HG03565 (cell line): ENCODE data around the gene UTF1.

Experiments
- ATAC-seq: cut with Tn5 transposase; IDR thresholded peaks from one replicate; pipeline ENCODE4 v1.9.1; 2021; ENCODE audit warnings: mild to moderate bottlenecking, moderate library complexity; ENCODE audit not compliant: unreplicated experiment

UTF1 gene, protein sequence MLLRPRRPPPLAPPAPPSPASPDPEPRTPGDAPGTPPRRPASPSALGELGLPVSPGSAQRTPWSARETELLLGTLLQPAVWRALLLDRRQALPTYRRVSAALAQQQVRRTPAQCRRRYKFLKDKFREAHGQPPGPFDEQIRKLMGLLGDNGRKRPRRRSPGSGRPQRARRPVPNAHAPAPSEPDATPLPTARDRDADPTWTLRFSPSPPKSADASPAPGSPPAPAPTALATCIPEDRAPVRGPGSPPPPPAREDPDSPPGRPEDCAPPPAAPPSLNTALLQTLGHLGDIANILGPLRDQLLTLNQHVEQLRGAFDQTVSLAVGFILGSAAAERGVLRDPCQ

DNA sequence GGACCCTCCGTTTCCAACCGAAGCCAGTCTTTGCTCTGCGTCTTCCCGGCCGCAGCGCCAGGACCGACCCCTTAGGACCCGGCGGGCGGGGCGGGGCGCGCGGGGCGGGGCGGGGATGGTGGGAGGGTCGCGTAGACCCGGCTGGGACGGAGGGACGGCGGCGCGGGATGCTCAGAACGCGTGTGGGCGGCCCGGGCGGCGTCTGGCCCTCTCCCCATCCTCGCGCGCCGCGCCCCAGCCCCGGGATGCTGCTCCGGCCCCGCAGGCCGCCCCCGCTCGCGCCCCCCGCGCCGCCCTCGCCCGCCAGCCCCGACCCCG lies at the start of gene UTF1:
UTF1 (plus strand) TSS at position 174 of the 318 bp plus-strand sequence; CDS start at position 246, 72 bp downstream.
- ATAC-seq: no peak

DNA sequence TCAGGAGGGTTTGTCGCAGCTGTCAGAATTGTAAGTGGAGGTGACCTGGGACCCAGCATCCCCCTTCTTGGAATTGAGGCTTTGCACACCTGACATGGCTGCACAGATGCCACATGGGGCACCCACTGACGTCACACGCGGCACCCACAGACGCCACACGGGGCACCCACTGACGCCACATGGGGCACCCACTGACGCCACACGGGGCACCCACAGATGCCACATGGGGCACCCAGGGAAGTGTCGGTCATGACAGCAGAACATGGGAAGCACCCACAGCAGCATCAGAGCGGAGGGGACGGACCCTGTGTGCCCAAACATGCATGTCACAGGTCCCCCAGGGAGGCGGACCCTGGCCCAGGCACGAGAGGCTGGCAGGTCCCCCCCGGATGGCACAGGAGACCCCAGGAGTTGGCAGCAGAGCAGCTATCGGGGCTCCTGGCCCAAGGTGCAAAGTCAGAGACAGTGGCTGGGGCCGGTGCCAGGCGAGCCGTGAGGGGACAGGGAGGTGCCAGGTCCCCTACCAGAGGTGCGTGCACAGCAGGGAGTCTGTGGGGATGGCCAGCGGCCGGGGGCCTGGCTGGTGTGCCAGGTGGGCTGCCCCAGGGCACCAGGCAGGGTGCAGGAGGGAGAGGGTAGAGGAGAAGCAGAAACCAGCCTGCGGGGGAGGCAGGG lies 48.9 kb upstream of the UTF1 start:
- no peak for ATAC-seq

DNA sequence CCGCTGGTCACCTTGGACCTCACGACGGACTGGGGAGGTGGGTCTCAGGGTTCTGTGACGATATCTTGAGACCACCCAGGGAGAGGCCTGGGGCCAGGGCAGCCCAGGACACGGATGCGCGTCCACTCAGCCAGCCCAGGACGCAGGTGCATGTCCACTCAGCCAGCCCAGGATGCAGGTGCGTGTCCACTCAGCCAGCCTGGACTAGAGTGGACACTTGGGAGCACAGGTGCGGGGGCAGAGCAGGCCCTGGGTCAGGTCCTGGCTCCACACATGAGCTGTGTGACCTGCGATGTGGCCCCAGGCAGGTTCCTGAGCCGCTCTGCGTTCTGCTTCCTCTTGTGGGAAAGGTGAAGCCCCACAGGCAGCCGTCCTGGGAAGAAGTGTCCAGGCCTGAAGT lies 47.8 kb upstream of the UTF1 start:
- no peak for ATAC-seq

DNA sequence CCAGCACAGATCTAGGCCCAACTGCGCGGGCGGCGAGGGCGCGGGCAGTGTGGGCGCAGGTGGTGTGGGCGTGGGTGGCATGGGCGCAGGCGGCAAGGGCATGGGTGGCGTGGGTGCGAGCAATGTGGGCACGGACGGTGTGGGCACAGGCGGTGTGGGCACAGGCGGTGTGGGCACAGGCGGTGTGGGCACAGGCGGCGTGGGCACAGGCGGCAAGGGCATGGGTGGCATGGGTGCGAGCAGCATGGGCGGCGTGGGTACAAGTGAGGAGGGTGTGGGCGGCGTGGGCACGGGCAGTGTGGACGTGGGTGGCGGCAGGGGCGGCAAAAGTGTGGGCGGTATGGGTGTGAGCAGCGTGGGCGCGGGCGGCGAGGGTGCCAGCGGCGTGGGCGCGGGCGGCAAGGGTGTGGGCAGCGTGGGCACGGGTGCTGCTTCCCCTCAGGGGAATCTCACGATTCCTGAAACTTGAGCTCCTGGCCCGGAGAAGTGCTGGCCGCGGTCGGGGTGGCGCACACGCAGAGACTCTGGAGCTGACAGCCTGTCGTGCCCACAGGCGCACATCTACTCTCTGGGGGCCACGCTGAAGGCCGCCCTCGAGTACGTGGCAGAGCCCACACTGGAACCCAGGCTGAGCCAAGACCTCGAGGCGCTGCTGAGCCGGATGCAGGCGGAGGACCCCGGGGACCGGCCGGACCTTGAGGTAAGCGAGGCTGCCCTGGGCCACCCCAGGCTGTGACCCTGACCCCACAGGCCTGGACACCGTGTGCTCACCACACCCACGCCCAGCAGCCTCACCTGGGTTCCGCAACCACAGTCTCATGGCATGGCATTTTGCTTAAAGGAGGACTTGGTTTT lies 47.0 kb upstream of the UTF1 start:
- ATAC-seq: no peak

DNA sequence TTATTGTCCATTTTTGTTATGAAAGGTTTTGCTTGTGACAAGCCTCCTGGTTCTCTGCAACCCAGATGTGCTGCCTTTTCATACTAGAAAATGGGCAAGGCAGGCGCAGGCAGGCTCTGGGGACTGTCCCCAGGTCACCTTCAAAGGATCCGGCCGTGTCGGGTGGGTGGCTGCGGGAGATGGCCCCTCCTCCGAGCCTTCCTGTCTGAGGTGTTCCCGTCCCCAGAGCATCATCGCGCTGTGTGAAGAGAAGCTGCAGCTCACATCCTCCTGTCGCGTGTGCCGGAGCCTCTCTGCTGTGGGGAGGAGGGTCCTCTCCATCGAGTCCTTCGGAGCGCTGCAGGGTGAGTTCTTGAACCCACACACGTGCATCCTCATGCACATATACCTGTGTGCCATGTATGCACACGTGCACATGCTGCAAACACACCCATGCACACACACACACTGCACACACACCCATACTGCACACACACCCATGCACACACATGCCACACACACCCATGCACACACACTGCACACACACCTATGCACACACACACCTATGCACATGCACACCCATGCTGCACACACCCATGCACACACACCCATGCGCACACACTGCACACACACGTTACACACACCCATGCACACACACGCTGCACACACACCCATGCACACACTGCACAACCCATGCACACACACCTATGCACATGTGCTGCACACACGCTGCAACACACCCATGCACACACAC lies 46.2 kb upstream of the UTF1 start:
- ATAC-seq: no peak

DNA sequence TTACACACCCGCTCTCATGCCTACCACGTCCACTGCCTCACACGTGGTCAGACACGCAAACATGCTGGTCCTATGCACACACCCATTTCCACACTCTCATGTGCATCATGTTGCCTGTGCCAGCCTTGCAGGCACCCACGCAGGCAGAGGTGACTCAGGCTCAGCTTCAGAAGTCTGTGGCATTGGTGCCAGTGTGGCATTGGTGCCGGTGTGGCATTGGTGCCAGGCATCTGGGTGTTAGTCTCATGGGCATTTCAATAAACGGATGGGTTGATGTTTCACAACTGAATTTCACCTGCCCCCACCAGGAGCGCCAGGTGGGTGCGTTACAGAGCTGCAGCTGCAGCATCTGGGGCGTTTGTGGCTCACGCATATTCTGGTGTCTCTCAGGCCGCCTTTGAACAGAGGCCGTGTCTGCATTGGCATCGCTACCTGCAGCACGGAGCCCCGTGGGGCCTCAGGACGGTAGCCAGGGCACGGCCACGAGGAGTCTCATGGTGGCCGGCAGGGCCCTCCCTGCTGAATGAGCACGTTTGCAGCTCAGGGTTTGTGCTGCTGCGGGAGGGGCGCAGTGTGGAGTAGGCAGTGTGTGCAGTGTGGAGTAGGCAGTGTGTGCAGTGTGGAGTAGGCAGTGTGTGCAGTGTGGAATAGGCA lies 45.3 kb upstream of the UTF1 start:
- ATAC-seq: no peak

DNA sequence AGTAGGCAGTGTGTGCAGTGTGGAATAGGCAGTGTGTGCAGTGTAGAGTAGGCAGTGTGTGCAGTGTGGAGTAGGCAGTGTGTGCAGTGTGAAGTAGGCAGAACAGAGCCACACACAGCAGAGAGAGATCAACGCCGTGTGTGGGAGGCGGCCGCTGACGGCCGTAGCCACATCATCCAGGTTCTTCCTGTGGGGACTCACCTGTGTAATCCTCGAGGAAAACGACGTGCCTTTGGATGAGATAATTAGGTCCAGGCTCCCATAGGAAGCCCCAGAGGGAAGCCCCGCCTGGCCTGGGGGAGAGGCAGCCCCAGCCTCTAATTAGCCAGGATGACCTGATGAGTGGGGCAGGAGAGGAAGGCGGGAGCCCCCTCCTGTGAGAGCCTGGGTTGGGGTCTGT lies 44.6 kb upstream of the UTF1 start:
- no peak for ATAC-seq

DNA sequence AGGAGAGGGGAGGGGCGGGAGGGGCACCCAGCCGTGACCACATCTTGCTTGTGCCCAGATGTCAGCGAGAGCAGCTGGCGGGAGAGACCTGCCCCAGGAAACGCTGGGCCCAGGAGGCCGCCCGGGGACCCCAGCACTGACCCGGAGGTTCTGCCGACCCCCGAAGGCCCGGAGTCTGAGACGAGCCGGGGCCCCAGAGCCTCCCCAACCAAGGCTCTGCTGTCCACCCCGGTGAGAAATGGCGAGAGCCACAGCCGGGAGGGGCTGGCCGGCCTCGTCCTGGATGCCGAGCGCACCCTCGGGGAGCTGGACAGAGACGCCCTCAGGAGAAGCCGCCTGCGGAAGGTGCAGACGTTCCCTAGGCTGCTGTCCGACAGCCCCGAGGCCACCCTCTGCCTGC lies 44.1 kb upstream of the UTF1 start:
- no peak for ATAC-seq

DNA sequence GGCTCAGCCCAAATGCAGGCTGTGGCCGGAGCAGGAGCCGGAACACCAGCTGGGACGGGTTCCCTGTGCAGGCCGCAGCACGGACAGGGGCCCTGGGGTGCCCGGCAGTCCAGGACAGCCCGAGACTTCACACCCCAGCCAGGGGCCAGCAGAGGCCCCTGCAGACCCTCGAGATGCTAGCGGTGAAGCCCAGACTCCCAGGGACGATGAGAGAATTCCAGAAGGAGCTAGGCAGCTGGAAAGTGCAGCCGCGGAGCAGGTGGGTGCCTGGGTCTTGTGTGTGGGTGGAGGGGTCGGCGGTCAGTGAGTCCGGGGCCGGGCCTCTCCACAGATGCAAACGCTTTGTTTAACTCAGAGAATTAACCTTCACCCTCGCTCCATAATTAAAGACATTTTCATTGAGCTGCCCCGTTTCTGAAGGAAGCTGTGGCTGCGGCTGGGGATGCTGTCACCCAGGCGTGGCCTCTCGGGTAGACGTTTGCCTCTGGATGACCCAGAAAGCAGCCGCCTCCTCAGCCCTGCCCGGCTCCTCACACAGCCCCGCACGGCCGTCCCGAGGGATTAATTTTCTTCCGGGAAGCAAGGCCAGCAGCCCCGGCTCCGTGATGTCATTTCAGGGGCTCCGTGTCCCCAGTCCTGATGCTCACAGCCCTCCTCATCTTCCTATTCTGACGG lies 43.5 kb upstream of the UTF1 start:
- no peak for ATAC-seq

DNA sequence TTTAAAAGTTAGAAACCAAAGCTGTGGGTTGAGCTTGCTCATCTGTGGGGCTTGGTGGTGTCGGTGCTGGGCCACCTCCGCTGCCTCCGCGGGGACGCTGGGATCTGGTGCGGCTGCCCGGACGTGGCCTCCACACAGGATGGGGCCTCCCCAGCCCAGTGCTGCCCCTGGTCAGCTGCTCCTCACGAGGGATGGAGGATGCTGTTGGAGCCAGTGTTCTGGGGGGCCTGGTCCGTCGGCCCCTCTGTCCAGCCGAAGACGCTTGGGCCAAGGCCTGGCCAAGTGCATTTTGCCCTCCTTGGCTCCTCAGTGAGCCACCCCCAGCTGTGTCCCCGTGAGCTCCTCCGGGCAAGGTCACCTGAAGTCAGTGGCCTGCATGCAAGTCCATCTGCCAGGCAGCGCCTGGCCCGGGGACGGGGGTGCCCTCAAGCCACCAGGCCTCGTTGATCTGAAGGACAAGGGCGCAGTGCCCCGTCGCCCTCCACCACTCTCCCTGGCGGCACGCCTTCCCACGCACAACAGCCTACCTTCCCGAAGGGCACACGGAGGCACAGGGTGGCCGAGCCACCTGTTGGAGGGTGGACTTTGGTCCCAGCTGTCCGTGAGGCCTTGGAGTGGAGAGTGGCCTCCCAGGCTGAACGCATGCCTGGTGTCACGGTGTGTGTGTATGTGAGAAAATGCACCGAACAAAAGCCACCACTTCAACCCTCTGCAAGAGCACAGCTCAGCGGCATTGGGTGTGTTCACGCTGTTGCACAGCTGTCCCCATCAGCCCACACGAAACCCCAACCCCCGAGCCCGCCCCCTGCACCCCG lies 42.7 kb upstream of the UTF1 start:
- no peak for ATAC-seq

DNA sequence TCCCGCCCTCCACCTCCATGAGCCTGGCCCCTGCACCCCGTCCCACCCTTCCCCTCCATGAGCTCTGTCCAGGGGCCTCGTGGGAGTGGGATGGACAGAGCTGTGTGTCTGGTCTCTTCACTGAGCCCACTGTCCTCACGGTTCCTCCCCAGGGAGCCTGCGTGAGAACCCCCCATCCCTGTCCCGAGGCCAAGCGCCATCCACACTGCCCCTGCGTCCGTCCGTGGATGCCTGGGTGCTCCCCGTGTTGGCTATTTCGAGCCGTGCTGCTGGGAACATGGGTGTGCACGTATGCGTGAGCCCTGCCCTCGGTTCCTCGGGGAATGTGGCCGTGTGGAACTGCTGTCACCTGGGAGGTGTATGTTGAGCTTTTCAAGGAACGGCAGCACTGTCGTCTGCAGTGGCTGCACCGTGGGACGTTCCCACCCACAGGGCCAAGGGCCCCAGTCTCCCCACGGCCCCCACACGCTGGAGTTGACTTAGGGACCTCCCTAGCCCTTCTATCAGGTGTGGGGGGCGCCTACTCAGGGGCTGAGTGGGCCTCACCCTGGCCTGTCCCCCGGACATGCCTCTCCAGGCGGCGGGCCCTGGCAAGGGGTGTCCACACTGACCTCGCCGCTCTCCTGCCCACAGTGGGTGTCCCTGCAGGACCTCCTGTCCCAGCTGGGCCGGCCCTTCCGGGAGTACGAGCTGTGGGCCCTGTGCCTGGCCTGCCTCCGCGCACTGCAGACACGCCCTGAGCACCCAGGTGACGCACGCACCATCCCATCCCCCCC lies 41.9 kb upstream of the UTF1 start:
- ATAC-seq: no peak

DNA sequence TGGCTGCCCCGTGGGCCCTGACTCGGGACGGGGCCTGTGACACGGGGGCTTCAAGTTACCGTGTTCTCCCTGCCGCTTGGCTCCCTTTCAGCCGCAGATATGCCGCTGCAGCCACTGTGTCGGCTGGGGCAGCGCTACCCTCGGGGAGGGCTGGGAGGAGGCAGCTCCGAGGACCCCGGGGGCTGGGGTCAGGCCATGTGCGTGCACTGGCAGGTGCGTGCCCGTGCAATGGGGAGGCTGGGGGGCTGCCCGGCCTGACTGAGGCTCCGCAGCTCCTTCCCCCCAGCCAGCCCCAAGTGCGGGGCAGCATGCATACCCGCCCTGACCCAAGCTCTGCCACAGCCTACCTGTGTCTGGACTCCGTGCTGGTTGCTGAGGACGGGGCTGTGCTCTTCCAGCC lies 40.8 kb upstream of the UTF1 start:
- ATAC-seq: no peak

DNA sequence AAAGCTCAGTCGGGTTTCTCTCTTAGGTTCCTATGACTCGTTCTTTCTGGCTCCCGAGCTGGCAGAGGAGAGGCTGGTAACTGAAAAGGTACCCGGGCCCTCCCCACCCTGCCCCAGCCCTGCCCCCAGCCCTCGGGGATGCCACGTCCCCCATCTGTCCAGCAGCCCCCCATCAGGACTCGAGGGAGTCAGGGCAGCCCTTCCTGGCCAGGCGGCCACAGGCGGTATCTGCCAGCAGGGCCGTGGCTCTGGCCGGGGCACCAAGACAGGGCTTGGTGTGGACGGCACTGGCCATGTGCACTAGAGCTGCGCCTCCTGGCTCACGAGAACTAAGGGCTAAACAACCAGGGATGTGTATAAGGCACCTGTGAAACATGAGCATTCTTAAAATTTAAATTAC lies 40.3 kb upstream of the UTF1 start:
- no peak for ATAC-seq

DNA sequence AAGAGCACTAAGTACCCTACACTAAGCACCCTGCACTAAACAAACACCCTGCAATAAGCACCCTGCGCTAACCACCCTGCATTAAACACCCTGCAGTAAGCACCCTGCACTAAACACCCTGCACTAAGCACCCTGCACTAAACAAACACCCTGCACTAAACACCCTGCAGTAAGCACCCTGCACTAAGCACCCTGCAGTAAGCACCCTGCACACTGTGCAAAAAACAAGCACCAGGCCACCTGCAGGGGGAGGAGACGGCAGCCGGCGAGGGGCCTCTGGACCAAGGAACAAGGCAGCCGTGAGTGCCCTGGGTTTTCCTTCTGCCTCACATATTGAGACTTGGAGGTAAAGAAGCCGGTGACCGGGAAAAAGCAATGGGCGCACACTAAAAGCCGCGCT lies 39.8 kb upstream of the UTF1 start:
- ATAC-seq: no peak

DNA sequence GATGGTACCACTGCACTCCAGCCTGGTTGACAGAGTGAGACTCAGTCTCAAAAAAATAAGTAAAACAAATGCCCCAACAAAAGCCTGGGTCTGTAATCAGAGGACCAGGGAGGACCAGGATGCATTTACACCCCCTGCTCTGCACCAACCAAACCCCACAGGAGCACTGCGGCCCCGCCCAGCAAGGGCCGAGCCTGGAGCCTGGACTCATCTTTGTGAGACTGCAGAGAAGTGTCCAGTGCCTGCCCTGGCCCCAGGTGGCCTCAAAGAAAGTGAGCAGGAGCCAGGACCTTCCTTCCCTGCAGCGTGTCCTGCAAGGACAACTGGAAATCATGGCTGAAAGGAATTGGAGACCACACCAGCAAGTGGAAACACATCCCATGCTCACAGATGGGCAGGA lies 38.4 kb upstream of the UTF1 start:
- no peak for ATAC-seq

DNA sequence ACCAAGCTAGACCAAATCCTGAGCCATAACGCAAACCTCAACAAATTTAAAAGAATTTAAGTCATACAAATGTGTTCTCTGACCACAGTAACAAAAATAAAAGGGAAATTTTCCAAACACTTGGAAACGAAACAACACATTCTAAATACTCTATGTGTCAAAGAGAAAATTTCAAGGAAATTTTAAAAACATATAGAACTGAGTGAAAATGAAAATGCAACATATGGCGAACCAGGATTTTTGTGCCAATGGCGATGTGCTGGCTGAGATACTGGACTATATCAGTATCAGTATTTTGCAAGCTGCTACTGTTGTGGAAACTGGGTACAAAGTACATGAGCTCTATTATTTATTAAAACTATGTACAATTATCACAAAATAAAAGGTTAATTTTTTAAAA lies 35.9 kb upstream of the UTF1 start:
- ATAC-seq: no peak

DNA sequence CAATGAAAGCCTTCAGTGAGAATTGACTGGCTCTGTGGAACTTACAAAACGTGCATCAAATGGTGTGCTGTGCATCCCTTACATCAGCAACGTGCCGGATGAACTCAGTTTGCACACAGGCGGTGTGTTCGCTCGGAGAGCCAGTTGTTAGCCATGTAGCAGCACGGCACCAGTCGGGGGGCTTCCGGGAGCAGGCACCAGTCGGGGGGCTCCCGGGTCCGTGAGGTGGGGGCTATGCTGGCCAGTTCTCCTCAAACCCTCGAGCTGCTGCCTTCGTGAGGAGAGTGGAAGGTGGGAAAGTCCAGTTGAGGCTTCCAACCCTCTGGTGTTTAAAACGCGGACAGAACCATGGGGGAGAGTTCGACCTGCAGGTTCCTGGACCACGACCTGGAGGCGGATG lies 34.9 kb upstream of the UTF1 start:
- no peak for ATAC-seq

DNA sequence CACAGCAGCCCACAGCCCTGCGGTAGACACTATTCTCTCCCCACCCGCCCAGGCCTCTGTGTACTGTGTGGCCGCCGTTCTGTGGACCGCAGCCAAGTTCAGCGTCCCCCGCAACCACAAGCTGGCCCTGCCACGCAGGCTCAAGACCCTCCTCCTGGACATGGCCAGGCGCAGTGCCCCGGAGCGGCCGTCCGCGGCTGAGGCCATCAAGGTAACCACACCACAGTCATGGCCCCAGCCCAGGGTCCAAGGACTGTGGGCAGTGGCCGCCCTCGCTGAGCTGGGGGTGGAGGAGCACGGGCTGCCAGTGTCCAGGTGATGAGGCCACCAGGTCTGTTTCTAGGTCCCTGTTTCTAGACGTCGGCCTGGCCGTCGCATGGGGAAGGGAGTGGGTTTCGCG lies 34.4 kb upstream of the UTF1 start:
- no peak for ATAC-seq
